Inflammatory macrophage treated with lipopolysaccharide for 4 hours (primary cell): Measurements from ENCODE around the gene TMEM239.

Source experiments
- DNase-seq: peaks from one replicate; pipeline ENCODE4 v3.0.0-alpha.2; 2020

Gene TMEM239

DNA sequence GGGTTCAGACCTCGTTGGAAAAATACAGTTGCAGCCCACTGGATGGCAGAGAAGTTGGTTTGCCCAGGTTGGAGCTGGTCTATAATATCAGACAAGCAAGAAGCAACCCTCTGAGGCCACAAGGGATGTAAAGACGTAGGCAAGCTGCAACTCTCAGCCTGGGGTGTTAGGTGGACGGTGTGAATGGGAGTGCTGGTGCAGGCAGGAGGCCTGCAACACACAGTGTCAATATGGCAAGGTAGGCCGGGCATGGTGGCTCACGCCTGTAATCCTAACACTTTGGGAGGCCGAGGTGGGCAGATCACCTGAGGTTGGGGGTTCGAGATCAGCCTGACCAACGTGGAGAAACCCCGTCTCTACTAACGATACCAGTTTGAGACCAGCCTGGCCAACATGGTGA is 34.9 kb downstream of the TMEM239 start:
- no peak for DNase-seq

DNA sequence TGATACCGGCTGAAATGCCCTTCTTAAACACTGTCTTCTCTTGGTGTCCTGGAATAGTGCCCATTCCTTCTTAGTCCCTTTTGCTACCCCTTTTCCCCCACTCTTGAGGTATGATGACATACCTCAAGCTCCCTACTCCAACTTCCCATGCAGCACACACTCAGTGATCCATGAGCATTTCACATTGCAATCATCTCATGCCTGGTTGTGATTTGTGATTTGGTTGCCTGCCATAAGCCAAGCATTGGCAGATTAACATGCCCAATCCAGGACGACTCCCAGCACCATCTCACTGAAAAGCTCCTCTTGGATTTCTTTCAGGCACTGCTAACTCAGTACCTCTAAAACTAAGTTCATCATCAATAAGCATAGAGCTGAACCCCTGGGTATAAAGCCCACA is 42.4 kb downstream of the TMEM239 start:
- no peak for DNase-seq

DNA sequence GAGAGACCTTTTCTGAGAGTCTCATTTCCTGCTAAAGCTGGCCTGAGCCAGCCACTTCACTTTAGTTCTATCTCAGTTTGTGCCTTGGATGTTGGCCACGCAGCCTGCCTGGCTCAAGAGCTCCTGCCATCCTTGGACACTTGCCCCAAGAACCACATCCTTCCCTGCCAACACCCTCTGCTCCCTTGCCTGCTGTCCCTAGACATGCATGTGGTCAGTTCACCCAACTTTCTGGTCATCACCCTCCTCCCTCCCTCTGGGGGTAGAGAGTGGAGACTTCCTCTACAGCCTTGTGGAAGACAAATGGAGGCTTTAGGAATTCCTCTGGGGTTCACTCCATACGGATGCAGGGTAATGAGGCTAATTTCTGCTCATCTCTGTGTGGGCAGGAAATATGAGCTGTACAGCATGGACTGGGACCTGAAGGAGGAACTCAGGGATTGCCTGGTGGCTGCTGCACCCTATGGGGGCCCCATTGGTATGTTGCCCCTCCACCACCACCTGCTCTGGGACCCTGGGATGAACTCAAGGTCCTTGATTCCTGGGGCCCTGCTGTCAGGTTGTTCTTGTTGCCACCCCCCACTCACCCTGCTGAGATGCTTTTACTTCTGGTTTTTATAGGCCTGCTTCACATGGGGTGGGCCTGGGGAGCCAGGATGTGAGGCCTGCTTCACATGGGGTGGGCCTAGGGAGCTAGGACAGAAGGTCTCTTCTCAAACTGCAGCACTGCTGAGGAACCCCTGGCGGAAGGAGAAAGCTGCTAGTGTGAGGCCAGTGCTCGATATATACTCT is 43.4 kb downstream of the TMEM239 start:
- DNase-seq: no peak

DNA sequence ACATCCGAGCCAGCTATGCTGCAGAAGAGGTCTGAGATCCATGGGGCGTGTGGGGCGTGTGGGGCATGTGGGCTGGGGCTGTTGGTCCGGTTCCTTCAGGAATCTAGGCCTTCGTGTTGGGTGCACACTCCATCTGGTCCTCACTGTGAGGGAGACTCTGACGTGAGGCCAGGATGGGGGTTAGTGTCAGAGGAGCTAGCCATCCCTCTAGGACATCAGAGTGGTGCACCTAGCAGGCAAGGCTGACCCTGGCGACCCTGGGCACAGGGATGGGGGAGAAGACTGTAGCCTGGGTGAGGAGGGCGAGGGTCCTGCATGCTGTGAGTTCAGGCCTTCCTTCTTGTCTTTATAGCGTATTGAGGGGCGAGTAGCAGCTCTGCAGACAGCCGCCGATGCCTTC is 48.5 kb downstream of the TMEM239 start:
- no peak for DNase-seq

DNA sequence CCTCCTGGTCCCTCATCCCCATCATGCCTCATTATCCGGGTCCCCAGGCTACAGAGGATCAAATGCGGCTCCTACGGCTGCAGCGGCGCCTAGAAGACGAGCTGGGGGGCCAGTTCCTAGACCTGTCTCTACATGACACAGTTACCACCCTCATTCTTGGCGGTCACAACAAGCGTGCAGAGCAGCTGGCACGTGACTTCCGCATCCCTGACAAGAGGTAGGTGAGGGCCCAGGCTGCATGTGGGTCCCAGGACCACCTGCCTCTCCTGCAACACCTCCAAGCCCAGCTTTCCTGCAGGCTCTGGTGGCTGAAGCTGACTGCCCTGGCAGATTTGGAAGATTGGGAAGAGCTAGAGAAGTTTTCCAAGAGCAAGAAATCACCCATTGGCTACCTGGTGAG is 48.9 kb downstream of the TMEM239 start:
- DNase-seq: no peak

DNA sequence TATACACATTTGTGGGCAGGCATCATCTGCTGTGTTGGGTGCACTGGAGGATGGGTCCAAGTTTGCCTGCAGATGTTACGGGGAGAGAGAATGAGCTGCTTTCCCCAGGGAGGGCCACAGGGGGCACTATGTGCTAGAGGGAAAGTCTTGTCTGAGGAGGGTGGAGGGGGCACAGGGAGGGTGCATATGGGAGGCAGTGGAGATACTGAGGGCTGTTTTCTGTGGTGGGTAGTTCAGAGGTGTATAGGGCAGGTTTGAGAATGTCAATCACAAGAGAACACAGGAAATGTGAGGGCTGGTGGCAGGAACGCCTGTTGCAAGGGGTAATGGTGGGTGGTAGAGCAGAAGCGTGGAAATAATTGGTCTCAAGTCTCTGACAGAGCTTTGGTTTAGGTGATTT is 49.5 kb downstream of the TMEM239 start:
- DNase-seq: no peak

DNA sequence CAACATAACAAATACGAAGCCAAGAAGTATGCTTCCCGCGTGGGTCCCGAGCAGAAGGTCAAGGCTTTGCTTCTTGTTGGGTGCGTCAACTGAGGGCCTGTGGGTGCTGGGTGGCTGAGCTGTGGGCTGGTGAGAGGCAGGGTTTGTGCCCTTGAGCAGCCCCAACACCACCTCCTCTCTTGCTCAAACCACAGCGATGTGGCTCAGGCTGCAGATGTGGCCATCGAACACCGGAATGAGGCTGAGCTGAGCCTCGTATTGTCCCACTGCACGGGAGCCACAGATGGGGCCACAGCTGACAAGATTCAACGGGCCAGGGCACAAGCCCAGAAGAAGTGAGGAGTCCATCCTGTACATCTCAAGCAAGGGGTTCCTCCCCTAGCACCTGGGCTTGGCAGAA is 50.1 kb downstream of the TMEM239 start:
- DNase-seq: no peak

DNA sequence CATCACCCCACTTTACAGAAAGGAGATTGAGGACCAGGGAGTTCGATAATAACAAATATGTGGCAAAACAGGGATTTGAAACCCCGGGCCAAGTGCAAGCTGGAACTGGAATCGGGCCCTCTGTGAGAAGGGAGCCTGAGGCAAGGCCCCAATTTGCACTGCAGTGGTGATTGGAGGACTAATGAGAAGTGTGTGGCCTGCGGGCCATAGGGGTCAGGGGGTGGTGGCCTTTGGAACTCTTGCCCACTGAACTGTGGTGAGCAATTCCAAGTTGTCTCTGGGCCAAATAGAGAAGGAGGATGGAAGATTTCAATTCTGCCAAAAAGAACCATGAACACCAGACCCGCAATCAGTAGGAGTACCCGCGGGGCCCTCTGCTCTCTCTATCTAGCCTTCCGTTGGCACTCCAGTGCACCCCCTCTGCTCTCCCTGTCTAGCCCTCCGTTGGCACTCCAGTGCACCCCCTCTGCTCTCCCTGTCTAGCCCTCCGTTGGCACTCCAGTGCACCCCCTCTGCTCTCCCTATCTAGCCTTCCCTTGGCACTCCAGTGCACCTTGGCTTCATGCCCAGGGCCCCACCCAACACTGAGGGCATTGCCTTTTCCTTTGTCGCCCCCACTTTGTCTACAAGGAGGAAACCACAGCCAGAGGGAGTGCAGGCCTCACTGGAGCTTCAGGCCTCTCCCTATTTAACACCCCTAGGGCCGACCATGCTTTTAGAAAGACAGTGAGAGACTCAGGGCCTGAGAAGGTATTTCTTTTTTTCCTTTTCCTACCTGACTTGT is 51.1 kb downstream of the TMEM239 start:
- DNase-seq: no peak
